Cardiac fibroblast (primary cell): Measurements from ENCODE around the gene CFAP157.

Experiments
- DNase-seq, 2 donors: peaks; one replicate each; pipeline versions ENCODE4 v3.0.0 to v3.0.0-alpha.2; 2010; ENCODE audit warnings: low read depth in 2 of 2
- H3K4me3 ChIP-seq, 2 donors: replicated peaks in 1 of 2; 1 replicate in 1 of 2; 2 replicates in 1 of 2; pipeline ENCODE4 v1.5.1; 2011; ENCODE audit warnings: low read depth in 2 of 2, low read length in 2 of 2, mild to moderate bottlenecking in 2 of 2, moderate library complexity in 1 of 2
- TF ChIP-seq, protein P1 (sequence below): IDR thresholded peaks from one replicate; pipeline ENCODE4 v1.5.1; 2011; ENCODE audit warnings: low read depth, mild to moderate bottlenecking, low read length, inconsistent platforms

Gene CFAP157

DNA sequence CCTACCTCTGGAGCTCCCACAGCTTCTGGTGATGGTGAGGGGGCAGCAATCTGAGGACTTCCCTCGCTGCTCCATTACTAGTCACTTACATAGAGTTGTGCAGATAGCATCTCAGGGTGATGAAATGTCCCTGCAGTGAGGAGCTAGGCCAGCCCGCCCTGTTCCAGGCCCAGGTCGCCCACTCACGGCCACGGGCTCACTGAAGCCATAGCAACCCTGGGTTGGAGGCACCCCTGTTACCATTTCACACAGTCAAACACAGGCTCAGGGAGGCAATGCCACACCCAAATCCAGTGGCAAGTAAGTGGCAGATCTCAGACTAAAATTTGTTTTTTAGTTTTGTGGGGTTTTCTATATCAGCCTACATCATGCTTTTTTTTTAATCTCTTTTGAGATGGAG is 52.1 kb downstream of the CFAP157 start:
- TF ChIP-seq, protein P1, sequence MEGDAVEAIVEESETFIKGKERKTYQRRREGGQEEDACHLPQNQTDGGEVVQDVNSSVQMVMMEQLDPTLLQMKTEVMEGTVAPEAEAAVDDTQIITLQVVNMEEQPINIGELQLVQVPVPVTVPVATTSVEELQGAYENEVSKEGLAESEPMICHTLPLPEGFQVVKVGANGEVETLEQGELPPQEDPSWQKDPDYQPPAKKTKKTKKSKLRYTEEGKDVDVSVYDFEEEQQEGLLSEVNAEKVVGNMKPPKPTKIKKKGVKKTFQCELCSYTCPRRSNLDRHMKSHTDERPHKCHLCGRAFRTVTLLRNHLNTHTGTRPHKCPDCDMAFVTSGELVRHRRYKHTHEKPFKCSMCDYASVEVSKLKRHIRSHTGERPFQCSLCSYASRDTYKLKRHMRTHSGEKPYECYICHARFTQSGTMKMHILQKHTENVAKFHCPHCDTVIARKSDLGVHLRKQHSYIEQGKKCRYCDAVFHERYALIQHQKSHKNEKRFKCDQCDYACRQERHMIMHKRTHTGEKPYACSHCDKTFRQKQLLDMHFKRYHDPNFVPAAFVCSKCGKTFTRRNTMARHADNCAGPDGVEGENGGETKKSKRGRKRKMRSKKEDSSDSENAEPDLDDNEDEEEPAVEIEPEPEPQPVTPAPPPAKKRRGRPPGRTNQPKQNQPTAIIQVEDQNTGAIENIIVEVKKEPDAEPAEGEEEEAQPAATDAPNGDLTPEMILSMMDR, result no peak
- DNase-seq, result no peak
- H3K4me3 ChIP-seq, result no peak overlapping the region

DNA sequence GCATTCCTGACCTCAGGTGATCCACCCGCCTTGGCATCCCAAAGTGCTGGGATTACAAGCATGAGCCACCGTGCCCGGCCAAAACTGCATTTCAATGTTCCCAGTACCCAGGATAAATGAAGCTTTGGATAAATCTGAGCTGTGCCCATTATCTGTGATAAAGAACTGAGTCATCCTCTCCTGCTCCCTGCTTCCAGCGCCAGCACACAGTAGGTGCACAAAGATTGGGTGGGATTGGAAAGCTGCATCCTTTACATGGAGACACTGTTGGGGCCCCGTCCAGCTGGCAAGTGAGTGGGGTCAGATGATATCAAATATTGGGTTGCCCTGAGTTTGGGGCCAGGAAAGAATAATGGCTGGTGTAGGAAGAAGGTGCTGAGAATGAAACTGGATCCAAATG is 54.3 kb downstream of the CFAP157 start:
- TF ChIP-seq, protein P1, result no peak
- DNase-seq, result no peak
- H3K4me3 ChIP-seq, result no peak overlapping the region

DNA sequence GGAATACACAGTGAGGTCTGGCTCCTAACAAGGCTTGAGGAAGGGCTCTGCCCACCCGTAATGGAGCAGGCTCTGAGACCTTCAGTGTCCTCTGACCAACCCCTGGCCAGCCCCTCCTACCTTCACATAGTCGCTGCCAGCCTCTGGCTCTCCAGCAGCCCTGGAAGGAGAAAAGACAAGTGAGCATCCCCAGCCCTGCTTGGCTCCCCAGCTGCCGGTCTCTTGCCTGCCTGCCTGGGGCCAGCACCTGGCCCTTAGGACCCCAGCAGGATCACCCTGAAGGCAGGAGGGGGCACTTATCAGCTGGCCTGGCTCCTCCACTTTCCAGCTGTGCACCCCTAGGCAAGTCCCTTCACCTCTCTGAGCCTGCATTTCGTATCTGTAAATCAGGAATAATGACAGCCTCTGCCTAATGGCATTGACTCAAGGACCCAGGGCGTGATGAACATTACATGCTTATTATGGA is 54.7 kb downstream of the CFAP157 start:
- TF ChIP-seq, protein P1, result no peak
- no peak overlapping the region for H3K4me3 ChIP-seq
- no peak for DNase-seq

DNA sequence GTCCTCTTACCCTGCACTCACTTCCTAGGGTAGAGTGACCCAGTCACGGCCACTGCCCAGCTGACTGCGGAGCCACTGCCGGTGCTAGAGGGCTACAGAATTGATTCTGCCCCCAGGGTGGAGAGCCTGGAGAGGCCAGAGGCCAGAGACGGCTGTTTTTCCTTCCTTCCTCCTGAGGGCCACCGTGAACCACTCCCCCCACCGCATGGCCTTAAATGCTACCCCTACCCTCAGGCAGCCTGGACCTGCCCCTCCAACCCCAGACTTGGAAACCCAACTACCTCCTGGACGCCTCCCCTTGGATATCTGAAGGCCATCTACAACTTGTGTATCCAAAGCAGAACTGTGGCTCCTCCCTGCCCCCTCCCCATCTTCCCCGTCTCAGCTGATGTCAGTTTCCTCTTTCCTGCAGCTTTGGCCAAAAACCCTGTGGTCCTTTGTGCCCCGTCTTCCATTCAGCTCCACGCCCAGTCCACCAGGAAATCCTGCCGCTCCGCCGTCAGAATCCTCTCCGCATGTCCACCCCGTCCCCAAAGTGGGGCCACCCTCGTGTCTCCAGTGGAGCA is 55.4 kb downstream of the CFAP157 start:
- TF ChIP-seq, protein P1, result no peak
- H3K4me3 ChIP-seq, result no peak overlapping the region
- no peak for DNase-seq

DNA sequence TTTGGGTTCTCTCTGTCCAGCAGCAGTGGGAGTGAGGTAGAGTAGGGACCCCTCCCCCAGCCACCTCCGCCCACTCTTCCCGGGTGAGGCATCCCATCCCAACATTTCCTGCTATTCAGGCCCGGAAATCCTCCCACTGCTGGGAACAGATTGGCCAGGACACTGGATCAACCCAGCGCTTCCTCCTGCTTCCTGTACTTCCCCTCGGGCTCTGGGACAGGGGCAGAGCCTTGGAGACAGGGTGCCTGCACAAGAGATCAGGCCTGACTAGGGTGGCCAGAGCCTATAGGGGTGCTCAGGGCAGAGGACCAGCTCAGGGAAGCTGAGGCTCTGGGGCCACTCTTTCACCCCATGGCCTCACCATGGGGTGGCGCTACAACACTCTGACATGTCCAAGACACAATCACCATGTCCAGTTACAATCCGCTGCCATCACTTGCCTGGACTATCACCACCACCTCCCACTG is 57.2 kb downstream of the CFAP157 start:
- TF ChIP-seq, protein P1, result peak; percentile 34
- DNase-seq, result peak; percentile 36 to 70
- no peak overlapping the region for H3K4me3 ChIP-seq

DNA sequence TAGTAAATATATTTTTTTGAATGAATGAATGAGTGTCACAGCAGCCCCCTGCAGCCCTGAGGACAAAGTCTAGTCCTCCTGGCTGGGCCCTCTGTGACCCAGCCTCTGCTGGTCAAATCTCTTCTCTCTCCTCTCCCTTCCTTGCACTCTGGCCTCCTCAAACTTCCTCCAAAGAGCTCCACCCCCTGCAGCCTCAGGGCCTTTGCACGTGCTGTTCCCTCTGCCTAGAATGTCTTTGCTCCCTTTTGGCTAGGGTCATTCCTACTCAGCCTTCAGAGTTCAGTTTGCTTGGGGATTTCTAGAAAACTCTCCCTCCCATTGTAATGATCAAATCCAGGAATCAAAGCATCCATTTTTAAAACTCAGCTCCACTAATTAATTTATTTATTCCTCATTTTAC is 58.6 kb downstream of the CFAP157 start:
- DNase-seq, result no peak
- TF ChIP-seq, protein P1, result no peak
- H3K4me3 ChIP-seq, result no peak overlapping the region
